Astrocyte (in vitro differentiated cells and primary cell): ENCODE measurements around the gene LTB. TPM values are rescaled to one million over a fixed set of nuclear protein-coding genes. Genes with fewer than 3 reads are reported as not detected.

Experiments used
- DNase-seq: peaks from one replicate; pipeline ENCODE4 v3.0.0-alpha.2; 2010; ENCODE audit warnings: low read depth
- FAIRE-seq: peaks from 2 replicates; lab custom pipeline; 2011; peaks lifted over from hg19 to GRCh38; lab: Jason Lieb, UNC
- H2AFZ ChIP-seq: 2 replicates; pipeline ENCODE4 v1.6.0; 2012; ENCODE audit warnings: low read depth, low read length, inconsistent platforms
- H3K27ac ChIP-seq: 2 replicates; pipeline ENCODE4 v1.5.1; 2011; ENCODE audit warnings: low read depth, low read length, inconsistent platforms
- H3K27me3 ChIP-seq: 2 replicates; pipeline ENCODE4 v1.6.0; 2011; ENCODE audit warnings: low read length, inconsistent platforms; ENCODE audit not compliant: insufficient read depth
- H3K36me3 ChIP-seq: 2 replicates; pipeline ENCODE4 v1.5.1; 2011; ENCODE audit warnings: low read length, inconsistent platforms; ENCODE audit not compliant: insufficient read depth
- H3K4me1 ChIP-seq: 2 replicates; pipeline ENCODE4 v1.5.1; 2011; ENCODE audit warnings: low read length, inconsistent platforms; ENCODE audit not compliant: insufficient read depth
- H3K4me2 ChIP-seq: 2 replicates; pipeline ENCODE4 v1.6.0; 2012; ENCODE audit warnings: low read length, inconsistent platforms
- H3K4me3 ChIP-seq: 2 replicates; pipeline ENCODE4 v1.5.1; 2011; ENCODE audit warnings: low read depth, mild to moderate bottlenecking, low read length, inconsistent platforms; ENCODE audit not compliant: insufficient read depth
- H3K79me2 ChIP-seq: 2 replicates; pipeline ENCODE4 v1.6.0; 2012; ENCODE audit warnings: mild to moderate bottlenecking, low read length, inconsistent platforms; ENCODE audit not compliant: insufficient read depth
- H3K9ac ChIP-seq: 2 replicates; pipeline ENCODE4 v1.6.0; 2012; ENCODE audit warnings: mild to moderate bottlenecking, low read length, inconsistent platforms
- H3K9me3 ChIP-seq: 2 replicates; pipeline ENCODE4 v1.5.1; 2012; ENCODE audit warnings: low read depth, mild to moderate bottlenecking, low read length, inconsistent platforms; ENCODE audit not compliant: insufficient read depth
- H4K20me1 ChIP-seq: 2 replicates; pipeline ENCODE4 v1.6.0; 2012; ENCODE audit warnings: low read length, inconsistent platforms; ENCODE audit not compliant: insufficient read depth
- H3K27ac Mint-ChIP-seq: one replicate; pipeline ENCODE4 v1.8.0; 2021; ENCODE audit warnings: mild to moderate bottlenecking, mixed read lengths; ENCODE audit not compliant: unreplicated experiment
- H3K27me3 Mint-ChIP-seq: one replicate; pipeline ENCODE4 v1.8.0; 2021; ENCODE audit warnings: low read depth, mixed read lengths; ENCODE audit not compliant: unreplicated experiment
- H3K36me3 Mint-ChIP-seq: one replicate; pipeline ENCODE4 v1.8.0; 2021; ENCODE audit warnings: low read depth, mixed read lengths; ENCODE audit not compliant: unreplicated experiment
- H3K4me1 Mint-ChIP-seq: one replicate; pipeline ENCODE4 v1.8.0; 2021; ENCODE audit warnings: low read depth, mixed read lengths; ENCODE audit not compliant: unreplicated experiment
- H3K4me3 Mint-ChIP-seq: one replicate; pipeline ENCODE4 v1.8.0; 2021; ENCODE audit warnings: mild to moderate bottlenecking, moderate library complexity, mixed read lengths; ENCODE audit not compliant: unreplicated experiment
- H3K9me3 Mint-ChIP-seq: one replicate; pipeline ENCODE4 v1.8.0; 2021; ENCODE audit warnings: mild to moderate bottlenecking, mixed read lengths; ENCODE audit not compliant: unreplicated experiment
- EZH2 ChIP-seq: IDR thresholded peaks from 2 replicates; pipeline ENCODE4 v1.6.1; 2012; ENCODE audit warnings: mild to moderate bottlenecking, low read length, inconsistent platforms; ENCODE audit not compliant: insufficient read depth
- total RNA-seq: library from RNA; stranded (reverse); gene quantifications from 2 replicates; pipeline ENCODE4 v1.2.1, GENCODE V29; 2021
- TF ChIP-seq, protein P1 (sequence below): IDR thresholded peaks from 2 replicates; pipeline ENCODE4 v1.5.1; 2011; ENCODE audit warnings: low read depth, mild to moderate bottlenecking, inconsistent platforms, low read length, moderate library complexity; ENCODE audit not compliant: insufficient read depth

The LTB gene
- total RNA-seq, 1 donor from 2014 or later: 0.52 TPM

DNA sequence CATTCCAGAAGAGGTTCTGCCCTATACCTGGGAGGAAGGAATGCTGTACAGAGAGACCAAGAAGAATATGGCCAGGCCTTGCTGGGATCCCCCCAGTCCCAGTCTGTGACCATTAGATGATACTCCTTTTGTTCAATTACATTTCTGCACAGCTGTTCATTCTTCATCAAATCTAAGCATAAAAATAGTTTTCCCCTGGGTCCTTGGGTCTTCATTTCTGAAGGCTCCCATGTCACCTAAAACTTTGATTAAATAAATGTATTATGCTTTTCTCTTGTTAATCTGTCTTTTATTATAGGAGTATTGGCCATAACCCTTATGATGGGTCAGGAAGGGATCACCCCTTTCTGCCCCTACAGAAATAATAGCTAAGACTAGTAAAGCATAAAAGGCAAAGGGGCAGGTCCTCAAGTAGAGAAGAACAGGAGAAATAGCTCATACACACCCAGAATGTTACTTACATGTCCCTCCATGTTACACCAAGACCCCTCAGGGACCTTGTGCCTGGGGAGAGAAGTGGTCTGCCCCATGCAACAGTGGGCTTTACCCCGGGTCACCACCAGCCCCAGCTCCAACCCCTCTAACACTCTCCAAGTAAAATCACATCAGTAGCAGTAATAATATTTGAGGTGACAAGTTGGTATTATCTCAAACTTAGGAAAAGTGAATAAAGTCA, 12.2 kb downstream of the LTB start:
- DNase-seq: no peak
- FAIRE-seq: no peak
- no peaks in the 10 kb centered on the region for H3K36me3 ChIP-seq
- no peaks in the 10 kb centered on the region for H3K9me3 Mint-ChIP-seq
- H3K4me3 ChIP-seq: no peak overlapping the region
- no peak overlapping the region for H3K27ac ChIP-seq
- H3K9me3 ChIP-seq: no peaks in the 10 kb centered on the region
- no peaks in the 10 kb centered on the region for H3K4me1 ChIP-seq
- H2AFZ ChIP-seq: no peak overlapping the region
- TF ChIP-seq, protein P1, sequence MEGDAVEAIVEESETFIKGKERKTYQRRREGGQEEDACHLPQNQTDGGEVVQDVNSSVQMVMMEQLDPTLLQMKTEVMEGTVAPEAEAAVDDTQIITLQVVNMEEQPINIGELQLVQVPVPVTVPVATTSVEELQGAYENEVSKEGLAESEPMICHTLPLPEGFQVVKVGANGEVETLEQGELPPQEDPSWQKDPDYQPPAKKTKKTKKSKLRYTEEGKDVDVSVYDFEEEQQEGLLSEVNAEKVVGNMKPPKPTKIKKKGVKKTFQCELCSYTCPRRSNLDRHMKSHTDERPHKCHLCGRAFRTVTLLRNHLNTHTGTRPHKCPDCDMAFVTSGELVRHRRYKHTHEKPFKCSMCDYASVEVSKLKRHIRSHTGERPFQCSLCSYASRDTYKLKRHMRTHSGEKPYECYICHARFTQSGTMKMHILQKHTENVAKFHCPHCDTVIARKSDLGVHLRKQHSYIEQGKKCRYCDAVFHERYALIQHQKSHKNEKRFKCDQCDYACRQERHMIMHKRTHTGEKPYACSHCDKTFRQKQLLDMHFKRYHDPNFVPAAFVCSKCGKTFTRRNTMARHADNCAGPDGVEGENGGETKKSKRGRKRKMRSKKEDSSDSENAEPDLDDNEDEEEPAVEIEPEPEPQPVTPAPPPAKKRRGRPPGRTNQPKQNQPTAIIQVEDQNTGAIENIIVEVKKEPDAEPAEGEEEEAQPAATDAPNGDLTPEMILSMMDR: no peak
- TF ChIP-seq EZH2: no peak
- peaks cover 15% of the 10 kb centered on the region for H3K27me3 Mint-ChIP-seq
- no peak overlapping the region for H3K4me3 Mint-ChIP-seq
- H3K27ac Mint-ChIP-seq: no peak overlapping the region
- H3K9ac ChIP-seq: no peak overlapping the region
- no peaks in the 10 kb centered on the region for H3K79me2 ChIP-seq
- no peaks in the 10 kb centered on the region for H4K20me1 ChIP-seq
- no peak overlapping the region for H3K4me2 ChIP-seq
- no peaks in the 10 kb centered on the region for H3K36me3 Mint-ChIP-seq
- H3K4me1 Mint-ChIP-seq: peaks cover 11% of the 10 kb centered on the region
- H3K27me3 ChIP-seq: peaks cover 3% of the 10 kb centered on the region

DNA sequence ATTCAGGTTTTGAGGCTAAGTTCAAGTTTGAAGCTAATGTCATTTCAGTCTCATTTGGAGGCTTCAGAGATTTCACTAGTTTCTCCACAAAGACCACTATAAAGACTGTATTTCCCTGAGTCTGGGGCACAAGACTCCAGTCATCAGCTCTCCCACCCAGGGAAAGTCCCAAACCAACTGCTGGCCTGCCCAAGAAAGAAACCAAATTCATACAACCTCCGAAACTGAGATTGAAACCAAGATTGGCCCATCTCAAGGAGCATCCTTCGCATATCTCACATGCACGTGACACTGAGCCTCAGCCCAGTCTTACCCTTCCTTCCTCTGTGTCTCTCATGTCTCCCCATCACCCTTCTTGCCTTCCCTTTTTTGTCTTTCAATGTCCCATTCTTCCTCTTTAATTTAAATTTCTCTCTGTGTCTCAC, 13.7 kb downstream of the LTB start:
- no peaks in the 10 kb centered on the region for H3K36me3 ChIP-seq
- Mint-ChIP-seq H3K27me3 (peaks cover 15% of the 10 kb centered on the region), H3K36me3 (peaks cover 2% of the 10 kb centered on the region), H3K9me3 (no peaks in the 10 kb centered on the region), H3K27ac (no peak overlapping the region), H3K4me3 (no peak overlapping the region), H3K4me1 (peaks cover 9% of the 10 kb centered on the region)
- no peaks in the 10 kb centered on the region for H3K27me3 ChIP-seq
- no peak overlapping the region for H2AFZ ChIP-seq
- no peak overlapping the region for H3K4me2 ChIP-seq
- FAIRE-seq (no peak), DNase-seq (no peak)
- H3K27ac ChIP-seq: no peak overlapping the region
- H4K20me1 ChIP-seq: no peaks in the 10 kb centered on the region
- H3K79me2 ChIP-seq: no peaks in the 10 kb centered on the region
- no peak overlapping the region for H3K9ac ChIP-seq
- H3K4me1 ChIP-seq: no peaks in the 10 kb centered on the region
- no peaks in the 10 kb centered on the region for H3K9me3 ChIP-seq
- H3K4me3 ChIP-seq: no peak overlapping the region
- TF ChIP-seq, protein P1: no peak
- TF ChIP-seq EZH2: no peak
